SK-N-DZ (cell line): ENCODE measurements around the gene CD81.
A peak's percentile ranks its signal among the peaks of the same experiment; 100 is the strongest.

ENCODE experiments used
- DNase-seq: peaks from one replicate; pipeline ENCODE4 v3.0.0-alpha.2; 2015; ENCODE audit warnings: low spot score

Gene CD81

GRCh38 chr11:2419638-2420501 lies 42.8 kb downstream of the CD81 start:
- DNase-seq = peak; percentile 85

DNA sequence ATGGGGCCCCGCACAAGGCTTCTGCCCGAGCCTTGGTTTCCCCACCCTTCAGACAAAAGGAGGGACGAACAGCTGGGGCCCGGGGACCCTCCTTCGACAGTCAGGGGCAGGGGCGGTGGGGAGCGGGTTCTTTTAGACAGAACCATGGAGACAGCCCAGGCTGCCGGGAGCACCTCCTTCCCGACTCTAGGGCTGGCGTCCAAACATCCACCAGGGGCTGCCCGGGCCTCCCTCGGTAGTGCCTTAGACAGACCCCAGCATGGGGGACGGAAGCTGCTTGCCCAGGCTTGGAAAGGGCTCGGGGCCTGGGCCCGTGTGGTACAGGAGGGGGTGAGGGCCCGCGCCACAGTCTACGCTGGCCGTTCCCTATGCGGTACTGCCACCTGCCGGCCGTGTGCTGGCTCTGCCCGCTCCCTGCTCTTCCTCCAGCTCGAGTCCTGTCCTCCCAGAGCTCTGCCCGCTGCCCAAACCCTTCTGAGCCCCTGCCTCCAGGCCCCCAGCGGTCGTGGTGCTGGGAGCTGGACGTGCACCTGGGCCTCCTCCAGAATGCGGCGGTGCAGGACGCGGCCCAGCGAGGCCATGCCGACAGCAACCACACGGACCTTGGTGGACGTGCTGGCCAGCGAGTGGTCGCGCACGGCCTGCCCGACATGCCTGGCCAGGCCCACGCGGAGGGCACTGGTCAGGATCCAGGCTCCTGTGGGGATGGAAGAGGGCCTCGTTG lies 43.6 kb downstream of the CD81 start:
- peak; percentile 81 for DNase-seq

DNA sequence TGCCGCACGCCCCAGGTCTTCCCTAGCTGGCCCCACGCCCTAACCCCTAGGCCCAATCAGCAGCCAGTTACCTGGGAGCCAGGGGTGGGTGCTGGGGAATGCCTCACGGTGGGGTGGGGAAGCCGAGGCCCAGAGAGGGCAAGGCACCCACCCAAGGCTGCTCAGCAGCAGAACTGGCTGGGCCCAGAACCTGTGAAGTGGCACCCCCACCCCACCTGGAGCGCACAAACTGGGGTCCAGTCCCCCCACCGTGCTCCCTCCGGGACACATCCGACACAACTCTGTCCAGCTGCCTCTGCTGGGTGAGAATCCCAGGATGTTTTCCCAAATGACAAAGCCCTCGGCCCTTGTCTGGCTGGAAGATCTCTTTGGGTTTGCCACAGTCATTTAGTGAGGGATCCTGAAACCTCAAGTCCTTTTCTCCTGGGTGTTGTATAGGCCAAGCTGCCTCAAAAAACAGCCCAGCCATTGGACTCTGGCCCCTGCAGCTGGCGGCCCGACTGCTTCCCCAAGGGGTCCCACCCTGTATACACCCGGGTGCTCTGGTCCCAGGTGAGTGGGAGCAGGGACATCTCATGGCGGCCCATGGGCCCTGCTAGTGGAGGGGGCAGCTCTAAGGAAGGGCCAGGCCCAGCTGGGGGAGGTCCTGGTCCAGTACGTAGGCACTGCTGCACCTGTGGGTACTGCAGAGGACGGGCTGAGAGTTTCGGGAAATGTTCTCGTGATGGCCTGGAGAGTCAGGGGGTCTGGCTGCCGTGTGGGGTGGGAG lies 44.3 kb downstream of the CD81 start:
- no peak for DNase-seq

DNA sequence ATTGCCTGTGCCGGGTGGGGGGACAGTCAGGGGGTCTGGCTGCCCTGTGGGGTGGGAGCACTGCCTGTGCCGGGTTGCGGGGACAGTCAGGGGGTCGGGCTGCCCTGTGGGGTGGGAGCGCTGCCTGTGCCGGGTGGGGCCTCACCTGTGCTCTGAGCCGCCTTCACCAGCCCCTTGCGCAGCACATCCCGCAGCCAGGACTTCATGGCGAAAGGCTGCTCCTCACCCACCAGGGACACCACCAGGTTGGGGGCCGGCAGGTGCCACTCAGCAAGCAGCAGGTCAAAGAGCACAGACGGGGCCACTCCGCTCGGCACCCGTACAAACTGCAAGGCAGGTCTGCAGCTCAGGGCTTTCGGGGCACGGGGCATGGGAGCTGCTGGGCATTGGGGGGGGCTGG lies 44.9 kb downstream of the CD81 start:
- DNase-seq = no peak

DNA sequence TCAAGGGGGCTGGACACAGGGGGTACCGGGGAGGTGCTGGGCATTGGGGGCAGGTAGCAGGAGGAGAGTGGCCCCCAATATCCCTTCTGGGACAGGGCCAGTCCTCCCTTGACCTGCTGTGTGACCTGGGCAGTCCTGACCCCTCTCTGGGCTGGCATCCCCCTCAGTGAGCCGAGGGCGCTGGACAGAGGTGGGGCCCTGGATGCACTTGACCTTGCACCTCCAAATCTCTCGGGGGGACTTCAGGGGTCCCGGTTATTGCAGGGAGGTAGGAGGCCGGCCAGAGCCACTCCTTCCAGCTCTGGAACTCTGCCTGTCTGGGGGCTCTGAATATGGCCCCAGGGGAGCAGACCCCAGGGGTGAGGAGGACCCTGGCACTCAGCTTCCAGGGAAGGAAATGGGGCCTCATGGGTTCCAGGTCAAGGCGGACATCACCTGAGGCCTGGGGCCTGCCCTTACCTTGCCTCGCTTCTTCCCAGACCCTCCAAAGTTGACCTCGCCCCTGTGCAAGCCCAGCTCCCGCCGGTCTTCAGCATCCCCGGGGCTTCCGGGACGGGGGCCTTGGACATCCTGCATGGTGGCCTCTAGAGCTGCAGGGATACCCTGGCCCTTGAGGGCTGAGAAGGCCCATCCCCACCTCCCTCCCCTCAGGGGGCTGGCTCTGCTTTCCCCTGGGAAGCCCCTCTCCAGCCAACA lies 45.5 kb downstream of the CD81 start:
- DNase-seq = no peak

- DNase-seq = no peak
Observed at GRCh38 chr11:2423157-2424025, 46.3 kb downstream of the CD81 start.

DNA sequence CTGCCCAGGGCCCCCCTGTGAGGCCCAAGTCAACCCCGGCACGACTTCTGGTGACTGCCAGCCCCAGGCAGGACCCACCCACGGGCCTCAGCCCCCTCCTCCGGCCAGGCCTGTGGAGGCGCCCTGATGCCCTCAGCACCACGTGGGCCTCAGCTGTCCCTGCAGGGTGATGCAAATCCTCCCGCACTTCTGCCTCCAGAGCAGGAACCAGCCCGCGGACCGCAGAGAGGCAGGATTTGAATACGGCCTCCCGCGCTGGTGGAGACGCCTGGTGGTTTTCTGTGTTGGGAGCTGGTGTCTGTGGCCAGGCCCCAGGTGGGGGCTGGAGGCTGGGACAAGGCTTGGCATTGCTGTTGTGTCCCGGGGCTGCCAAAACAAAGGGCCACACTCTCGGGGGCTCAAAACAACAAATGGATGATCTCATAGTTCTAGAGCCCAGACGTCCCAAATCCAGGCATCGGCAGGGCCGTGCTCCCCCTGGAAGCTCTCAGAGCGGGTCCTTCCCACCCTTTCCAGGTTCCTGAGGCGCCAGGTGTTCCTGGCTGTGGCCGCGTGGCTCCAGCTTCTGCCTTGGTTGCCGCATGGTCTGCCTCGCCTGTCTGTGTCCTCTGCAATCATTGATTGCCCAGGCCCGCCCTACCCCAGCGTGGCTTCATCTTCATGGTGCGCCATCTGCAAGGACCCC lies 47.8 kb downstream of the CD81 start:
- DNase-seq = no peak

DNA sequence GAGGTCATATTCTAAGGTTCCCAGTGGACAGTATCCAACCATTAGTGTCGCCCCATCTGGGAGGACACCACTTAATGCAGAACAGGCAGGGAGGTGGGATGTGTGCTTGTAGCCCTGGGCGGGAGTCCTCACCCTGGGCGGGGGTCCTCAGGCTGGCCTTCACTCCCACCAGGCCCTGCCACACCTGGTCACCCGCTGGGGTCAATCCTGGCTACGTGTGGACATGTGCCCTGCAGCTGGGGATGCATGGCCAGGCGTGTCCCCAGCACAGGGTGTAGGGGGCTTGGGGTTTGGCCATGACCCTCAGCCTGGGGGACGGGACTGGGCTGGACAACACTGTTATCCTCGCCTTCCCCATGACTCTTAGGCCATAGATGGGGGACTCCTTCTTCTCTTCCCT lies 48.4 kb downstream of the CD81 start:
- DNase-seq = no peak

DNA sequence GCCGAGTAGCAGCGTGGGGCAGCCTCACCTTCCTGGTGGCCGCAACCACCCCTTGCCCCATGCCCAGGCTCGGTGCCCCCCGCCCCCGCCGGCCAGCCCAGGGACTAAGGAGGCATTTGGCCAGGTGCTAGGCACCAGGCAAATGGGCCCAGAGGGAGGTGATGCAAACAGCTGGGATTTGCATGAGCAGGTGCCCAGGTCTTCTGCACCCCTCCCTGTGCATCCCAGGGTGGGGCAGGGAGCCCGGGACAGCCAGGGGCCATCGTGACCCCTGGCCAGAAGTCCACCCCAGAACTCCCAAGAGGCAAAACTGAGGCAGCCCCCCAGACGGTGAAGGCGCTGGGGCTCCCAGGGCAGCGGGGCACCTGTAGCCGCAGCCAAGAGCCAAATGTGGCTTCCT lies 49.1 kb downstream of the CD81 start:
- DNase-seq = no peak

DNA sequence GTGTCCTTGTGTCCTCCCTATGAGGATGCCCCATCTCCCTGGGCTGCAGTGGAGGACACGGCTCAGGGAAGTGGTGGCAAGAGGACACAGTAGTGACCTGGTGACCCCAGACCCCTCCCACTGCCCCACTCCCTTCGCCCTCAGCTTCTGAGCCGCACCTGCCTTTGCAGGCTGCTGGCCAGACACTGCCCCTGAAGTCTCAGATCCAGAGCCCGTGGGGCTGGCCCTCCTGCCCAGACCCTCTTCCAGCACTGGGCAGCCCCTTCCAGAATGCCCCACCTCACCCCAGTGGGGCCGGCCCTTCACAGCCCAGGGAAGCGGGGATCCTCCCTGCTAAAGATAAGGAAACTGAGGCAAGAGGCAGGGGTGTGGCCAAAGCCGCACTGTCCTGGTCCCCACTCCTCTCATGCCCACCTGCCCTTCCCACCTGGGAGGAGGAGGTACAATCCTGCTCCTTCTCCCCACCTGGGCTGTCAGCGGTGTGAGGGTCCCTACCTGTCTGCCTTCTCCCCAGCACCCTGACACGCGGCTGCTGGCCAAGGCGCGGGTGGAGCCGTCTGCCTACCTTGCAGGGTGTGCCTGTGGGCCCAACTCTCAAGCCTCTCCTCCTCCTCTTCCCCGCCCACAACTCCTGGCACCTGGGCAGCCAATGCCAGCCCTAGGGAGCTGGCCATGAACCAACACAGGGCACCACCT lies 49.9 kb downstream of the CD81 start:
- DNase-seq = no peak

- DNase-seq = no peak
Observed at GRCh38 chr11:2427721-2428321, 50.7 kb downstream of the CD81 start.

GRCh38 chr11:2428322-2428795 lies 51.2 kb downstream of the CD81 start:
- DNase-seq = peak; percentile 37

DNA sequence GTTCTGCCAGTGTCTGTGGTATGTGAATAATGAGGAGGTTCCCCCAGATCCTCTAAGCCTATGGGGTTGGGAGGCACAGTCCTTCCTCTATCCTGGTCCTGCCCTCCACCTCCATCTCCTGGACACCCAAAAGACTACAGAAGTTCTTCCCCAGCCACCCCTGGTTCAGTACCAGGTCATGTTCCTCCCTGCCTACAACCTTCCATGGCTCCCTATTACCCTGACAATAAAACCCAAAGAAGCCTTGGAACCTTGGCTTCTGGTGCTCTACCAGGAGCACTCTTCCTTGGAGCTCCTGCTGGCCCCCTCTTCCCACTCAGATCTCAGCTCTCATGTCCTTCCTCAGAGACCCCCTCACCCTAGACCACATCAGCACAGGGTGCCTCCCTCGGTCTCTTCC lies 54.3 kb downstream of the CD81 start:
- DNase-seq = no peak

- no peak for DNase-seq
Observed at GRCh38 chr11:2432171-2432621, 55.1 kb downstream of the CD81 start.

DNA sequence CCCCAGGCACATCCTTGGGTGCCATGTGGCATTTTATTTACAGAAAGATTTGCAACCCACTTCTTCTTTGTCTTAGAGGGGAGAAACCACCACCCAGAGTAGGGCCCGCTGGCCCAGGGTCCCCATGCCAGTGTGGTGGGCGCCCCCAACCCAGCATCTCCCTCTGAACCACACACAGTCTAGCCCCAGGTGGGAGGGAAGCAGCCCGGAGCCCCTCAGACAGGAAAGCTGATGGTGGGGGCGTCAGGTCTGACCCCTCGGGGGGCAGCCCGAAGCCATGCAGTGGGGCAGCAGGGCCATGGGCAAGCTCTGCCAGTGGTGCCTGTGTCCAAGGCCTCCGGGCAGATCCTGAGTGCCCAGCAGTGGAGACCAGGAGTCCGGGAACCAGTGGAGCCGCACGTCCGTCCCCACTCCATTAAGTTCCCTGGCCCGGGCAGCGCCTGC lies 55.5 kb downstream of the CD81 start:
- no peak for DNase-seq

DNA sequence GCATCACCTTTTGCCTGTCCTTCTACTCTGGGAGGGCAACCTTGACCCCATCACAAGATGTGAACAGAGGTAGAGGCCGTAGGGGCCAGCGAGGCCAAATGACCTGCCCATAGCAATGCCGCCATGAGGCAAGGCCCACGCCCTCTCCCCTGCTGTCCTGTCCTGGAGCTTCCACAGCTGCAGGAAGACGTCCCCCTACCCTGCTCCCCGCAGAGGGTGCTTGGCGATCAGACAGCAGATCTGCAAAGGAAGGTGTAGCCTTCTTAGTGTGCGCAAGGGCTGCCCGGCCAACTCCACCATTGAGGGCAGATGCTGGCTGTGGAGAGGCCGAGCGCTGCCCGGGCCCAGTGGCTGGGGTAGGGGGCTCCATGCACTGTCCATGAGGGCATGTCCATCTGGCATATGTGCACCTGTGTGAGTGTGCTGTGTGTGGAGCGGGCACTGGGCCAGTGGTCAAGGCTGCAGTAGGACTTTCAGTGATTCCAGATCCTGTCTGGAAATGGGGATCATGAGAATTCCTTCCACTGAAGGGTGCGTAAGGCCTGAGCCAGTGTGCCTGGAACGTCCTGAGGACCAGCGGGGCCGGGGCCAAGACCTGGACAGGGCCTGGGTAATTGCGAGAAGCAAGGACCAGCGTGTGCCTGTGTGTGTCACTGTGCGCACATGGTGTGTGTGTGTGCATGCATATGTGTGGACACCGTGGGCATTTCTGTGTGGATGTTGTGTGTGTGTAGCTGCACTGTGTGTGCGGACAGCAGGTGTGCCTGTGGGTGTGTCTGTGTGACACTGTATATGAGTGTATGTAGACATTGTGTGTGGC lies 56.2 kb downstream of the CD81 start:
- no peak for DNase-seq

DNA sequence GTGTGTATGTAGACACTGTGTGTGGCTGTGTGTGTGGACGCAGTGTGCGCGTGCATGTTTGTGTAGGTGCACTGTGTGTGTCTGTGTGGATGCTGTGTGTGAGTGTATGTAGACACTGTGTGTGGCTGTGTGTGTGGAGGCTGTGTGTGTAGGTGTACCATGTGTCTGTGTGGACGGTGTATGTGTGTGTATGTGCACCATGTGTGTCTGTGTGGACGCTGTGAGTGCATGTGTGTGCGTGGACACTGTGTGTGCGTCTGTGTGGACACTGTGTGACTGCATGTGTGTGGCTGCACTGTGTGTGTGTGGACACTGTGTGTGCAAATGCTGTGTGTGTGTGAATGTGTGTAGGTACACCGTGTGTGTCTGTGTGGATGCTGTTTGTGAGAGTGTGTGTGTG lies 56.9 kb downstream of the CD81 start:
- no peak for DNase-seq
